ENCODE data around the gene ABCD4. TPM values are rescaled to one million over a fixed set of nuclear protein-coding genes. Genes with fewer than 3 reads are reported as not detected.
A peak's percentile ranks its signal among the peaks of the same experiment; 100 is the strongest.

ABCD4 gene
- total and polyA plus RNA-seq, 2 experiments from 2014 or later, result 60.5 to 73.1 TPM

- TF ChIP-seq CTCF (conservative IDR thresholded peaks at IDR 0.05; ENCODE audit: low read depth in 2 of 2), result peak; percentile 28 to 58
Measured at GRCh38 chr14:74244115-74244514, 58.6 kb downstream of the ABCD4 start (continued).

- H2AFZ ChIP-seq, result no peak overlapping the region
- H3F3A ChIP-seq (replicated peaks; ENCODE audit: low read depth), result peaks cover 17% of the 10 kb centered on the region; the same call in 1 of the 2 replicates
- Mint-ChIP-seq H3K4me1 (peaks cover 58% of the 10 kb centered on the region), H3K4me3 (peak overlapping the region; percentile 69; the same call in 2 of the 3 replicates), H3K27ac (no peak overlapping the region), H3K9me3 (peaks cover 8% of the 10 kb centered on the region), H3K36me3 (ENCODE audit: low read depth) (peaks cover 2% of the 10 kb centered on the region; the same call in 1 of the 3 replicates), H3K27me3 (ENCODE audit: insufficient read depth, low read depth, poor library complexity) (peaks cover 85% of the 10 kb centered on the region)
- H3K4me3 ChIP-seq, result peak overlapping the region; percentile 69
- ATAC-seq (no peak), DNase-seq (ENCODE audit: low spot score) (no peak)
- H3K27ac ChIP-seq (ENCODE audit: low read depth), result no peak overlapping the region
- H3K4me1 ChIP-seq (ENCODE audit: insufficient read depth), result peaks cover 48% of the 10 kb centered on the region
- no peaks in the 10 kb centered on the region for H3K36me3 ChIP-seq (ENCODE audit: insufficient read depth)
- H4K20me1 ChIP-seq (replicated peaks; ENCODE audit: insufficient read depth), result 0 out of 2 replicates have a peak, but pooled peaks cover 8% of the 10 kb centered on the region
- no peaks in the 10 kb centered on the region for H3K79me2 ChIP-seq (replicated peaks; ENCODE audit: insufficient read depth)
- H3K27me3 ChIP-seq (ENCODE audit: insufficient read depth), result peaks cover 73% of the 10 kb centered on the region
- H3K4me2 ChIP-seq, result peak overlapping the region; percentile 91
- no peaks in the 10 kb centered on the region for H3K9me2 ChIP-seq (ENCODE audit: insufficient read depth)
- TF ChIP-seq EZH2phosphoT487 (IDR thresholded peaks at IDR 0.05; ENCODE audit: unreplicated experiment) (no peak), STAT1 (IDR thresholded peaks at IDR 0.05; ENCODE audit: unreplicated experiment) (no peak)
Measured at GRCh38 chr14:74243051-74243450, 59.7 kb downstream of the ABCD4 start.

- H3K27me3 ChIP-seq (ENCODE audit: insufficient read depth), result peaks cover 76% of the 10 kb centered on the region
- H3K27ac ChIP-seq (ENCODE audit: low read depth), result no peak overlapping the region
- no peak overlapping the region for H2AFZ ChIP-seq
- H3K4me3 Mint-ChIP-seq, result peak overlapping the region; percentile 69
- no peak overlapping the region for H3K27ac Mint-ChIP-seq
- peak overlapping the region; percentile 91 for H3K4me2 ChIP-seq
- ATAC-seq (no peak), DNase-seq (ENCODE audit: low spot score) (peak; percentile 50)
- H3K79me2 ChIP-seq (replicated peaks; ENCODE audit: insufficient read depth), result no peaks in the 10 kb centered on the region
- H3K27me3 Mint-ChIP-seq (ENCODE audit: insufficient read depth, low read depth, poor library complexity), result peaks cover 88% of the 10 kb centered on the region
- peaks cover 17% of the 10 kb centered on the region; the same call in 1 of the 2 replicates for H3F3A ChIP-seq (replicated peaks; ENCODE audit: low read depth)
- H4K20me1 ChIP-seq (replicated peaks; ENCODE audit: insufficient read depth), result 0 out of 2 replicates have a peak, but pooled peaks cover 8% of the 10 kb centered on the region
- H3K9me3 Mint-ChIP-seq, result peaks cover 8% of the 10 kb centered on the region
- H3K36me3 Mint-ChIP-seq (ENCODE audit: low read depth), result peaks cover 2% of the 10 kb centered on the region; the same call in 1 of the 3 replicates
- H3K4me3 ChIP-seq, result peak overlapping the region; percentile 69
- peaks cover 58% of the 10 kb centered on the region for H3K4me1 Mint-ChIP-seq
- H3K9me2 ChIP-seq (ENCODE audit: insufficient read depth), result no peaks in the 10 kb centered on the region
- H3K36me3 ChIP-seq (ENCODE audit: insufficient read depth), result no peaks in the 10 kb centered on the region
- H3K4me1 ChIP-seq (ENCODE audit: insufficient read depth), result peaks cover 48% of the 10 kb centered on the region
- no peak for TF ChIP-seq ZNF114 (CRISPR knock-in tag; IDR thresholded peaks at IDR 0.05)
- TF ChIP-seq NANOG (IDR thresholded peaks at IDR 0.05; ENCODE audit: borderline replicate concordance), result no peak
- no peak for TF ChIP-seq REST (IDR thresholded peaks at IDR 0.05; ENCODE audit: unreplicated experiment)
- no peak for TF ChIP-seq CTCF (conservative IDR thresholded peaks at IDR 0.05; ENCODE audit: low read depth in 2 of 2)
- no peak for TF ChIP-seq EZH2 (IDR thresholded peaks at IDR 0.05; ENCODE audit: low read depth, unreplicated experiment)
- TF ChIP-seq ETS1 (IDR thresholded peaks at IDR 0.05), result no peak
- TF ChIP-seq POLR2AphosphoS5 (IDR thresholded peaks at IDR 0.05; ENCODE audit: low read depth), result no peak
- TF ChIP-seq CREB1 (CRISPR knock-in tag; IDR thresholded peaks at IDR 0.05; ENCODE audit: low read depth), result no peak
- TF ChIP-seq EZH2phosphoT487 (IDR thresholded peaks at IDR 0.05; ENCODE audit: unreplicated experiment), result no peak
- TF ChIP-seq STAT1 (IDR thresholded peaks at IDR 0.05; ENCODE audit: unreplicated experiment), result no peak
- TF ChIP-seq ZNF331 (CRISPR knock-in tag; IDR thresholded peaks at IDR 0.05; ENCODE audit: low read depth), result no peak
Measured at GRCh38 chr14:74242780-74243042, 60.0 kb downstream of the ABCD4 start.
